ENCODE results near the gene CNKSR3.

Gene CNKSR3

GRCh38 chr6:154500769-154501577 is 9.5 kb downstream of the CNKSR3 start:
- no peak overlapping the region for H3K4me3 ChIP-seq (ENCODE audit: low read length)
- no peaks in the 10 kb centered on the region for H3K4me1 ChIP-seq (ENCODE audit: control insufficient read depth, insufficient read depth, low read length)
- no peak overlapping the region for H3K9ac ChIP-seq (ENCODE audit: low read length)
- H3K36me3 ChIP-seq (ENCODE audit: control insufficient read depth, insufficient read depth, low read length, severe bottlenecking), result no peaks in the 10 kb centered on the region
- H3K27me3 ChIP-seq (replicated peaks; ENCODE audit: control insufficient read depth, insufficient read depth, low read length), result no peaks in the 10 kb centered on the region
- no peak for DNase-seq (ENCODE audit: low read depth)
- no peaks in the 10 kb centered on the region for H3K9me3 ChIP-seq (ENCODE audit: control insufficient read depth, low read length)

GRCh38 chr6:154499855-154500589 is 10.5 kb downstream of the CNKSR3 start:
- DNase-seq (ENCODE audit: low read depth), result no peak
- Histone ChIP-seq H3K9me3 (ENCODE audit: control insufficient read depth, low read length) (no peaks in the 10 kb centered on the region), H3K27me3 (replicated peaks; ENCODE audit: control insufficient read depth, insufficient read depth, low read length) (no peaks in the 10 kb centered on the region), H3K9ac (ENCODE audit: low read length) (no peak overlapping the region), H3K36me3 (ENCODE audit: control insufficient read depth, insufficient read depth, low read length, severe bottlenecking) (no peaks in the 10 kb centered on the region), H3K4me3 (ENCODE audit: low read length) (no peak overlapping the region), H3K4me1 (ENCODE audit: control insufficient read depth, insufficient read depth, low read length) (no peaks in the 10 kb centered on the region)

GRCh38 chr6:154498340-154498934 is 12.0 kb downstream of the CNKSR3 start:
- no peaks in the 10 kb centered on the region for H3K27me3 ChIP-seq (replicated peaks; ENCODE audit: control insufficient read depth, insufficient read depth, low read length)
- no peaks in the 10 kb centered on the region for H3K4me1 ChIP-seq (ENCODE audit: control insufficient read depth, insufficient read depth, low read length)
- no peaks in the 10 kb centered on the region for H3K9me3 ChIP-seq (ENCODE audit: control insufficient read depth, low read length)
- H3K4me3 ChIP-seq (ENCODE audit: low read length), result no peak overlapping the region
- no peaks in the 10 kb centered on the region for H3K36me3 ChIP-seq (ENCODE audit: control insufficient read depth, insufficient read depth, low read length, severe bottlenecking)
- no peak overlapping the region for H3K9ac ChIP-seq (ENCODE audit: low read length)
- DNase-seq (ENCODE audit: low read depth), result no peak

GRCh38 chr6:154496793-154497517 is 13.5 kb downstream of the CNKSR3 start:
- peaks cover 3% of the 10 kb centered on the region for H3K4me1 ChIP-seq (ENCODE audit: control insufficient read depth, insufficient read depth, low read length)
- no peaks in the 10 kb centered on the region for H3K27me3 ChIP-seq (replicated peaks; ENCODE audit: control insufficient read depth, insufficient read depth, low read length)
- H3K9me3 ChIP-seq (ENCODE audit: control insufficient read depth, low read length), result no peaks in the 10 kb centered on the region
- no peaks in the 10 kb centered on the region for H3K36me3 ChIP-seq (ENCODE audit: control insufficient read depth, insufficient read depth, low read length, severe bottlenecking)
- DNase-seq (ENCODE audit: low read depth), result no peak
- no peak overlapping the region for H3K4me3 ChIP-seq (ENCODE audit: low read length)
- H3K9ac ChIP-seq (ENCODE audit: low read length), result no peak overlapping the region

- no peaks in the 10 kb centered on the region for H3K36me3 ChIP-seq (ENCODE audit: control insufficient read depth, insufficient read depth, low read length, severe bottlenecking)
- H3K27me3 ChIP-seq (replicated peaks; ENCODE audit: control insufficient read depth, insufficient read depth, low read length), result no peaks in the 10 kb centered on the region
- H3K9ac ChIP-seq (ENCODE audit: low read length), result no peak overlapping the region
- H3K4me1 ChIP-seq (ENCODE audit: control insufficient read depth, insufficient read depth, low read length), result peaks cover 10% of the 10 kb centered on the region
- H3K4me3 ChIP-seq (ENCODE audit: low read length), result no peak overlapping the region
- no peaks in the 10 kb centered on the region for H3K9me3 ChIP-seq (ENCODE audit: control insufficient read depth, low read length)
- no peak for DNase-seq (ENCODE audit: low read depth)
Measured at GRCh38 chr6:154496186-154496585, 14.3 kb downstream of the CNKSR3 start.

GRCh38 chr6:154494592-154495311 is 15.7 kb downstream of the CNKSR3 start:
- Histone ChIP-seq H3K4me1 (ENCODE audit: control insufficient read depth, insufficient read depth, low read length) (peaks cover 13% of the 10 kb centered on the region), H3K36me3 (ENCODE audit: control insufficient read depth, insufficient read depth, low read length, severe bottlenecking) (no peaks in the 10 kb centered on the region), H3K9me3 (ENCODE audit: control insufficient read depth, low read length) (no peaks in the 10 kb centered on the region), H3K4me3 (ENCODE audit: low read length) (no peak overlapping the region), H3K27me3 (replicated peaks; ENCODE audit: control insufficient read depth, insufficient read depth, low read length) (no peaks in the 10 kb centered on the region), H3K9ac (ENCODE audit: low read length) (no peak overlapping the region)
- DNase-seq (ENCODE audit: low read depth), result no peak

- peak; percentile 39 for DNase-seq (ENCODE audit: low read depth)
- Histone ChIP-seq H3K4me3 (ENCODE audit: low read length) (no peak overlapping the region), H3K9ac (ENCODE audit: low read length) (no peak overlapping the region), H3K4me1 (ENCODE audit: control insufficient read depth, insufficient read depth, low read length) (peaks cover 35% of the 10 kb centered on the region), H3K36me3 (ENCODE audit: control insufficient read depth, insufficient read depth, low read length, severe bottlenecking) (no peaks in the 10 kb centered on the region), H3K27me3 (replicated peaks; ENCODE audit: control insufficient read depth, insufficient read depth, low read length) (no peaks in the 10 kb centered on the region), H3K9me3 (ENCODE audit: control insufficient read depth, low read length) (no peaks in the 10 kb centered on the region)
Measured at GRCh38 chr6:154491567-154492470, 18.7 kb downstream of the CNKSR3 start.

- DNase-seq (ENCODE audit: low read depth), result no peak
- Histone ChIP-seq H3K36me3 (ENCODE audit: control insufficient read depth, insufficient read depth, low read length, severe bottlenecking) (no peaks in the 10 kb centered on the region), H3K27me3 (replicated peaks; ENCODE audit: control insufficient read depth, insufficient read depth, low read length) (no peaks in the 10 kb centered on the region), H3K9me3 (ENCODE audit: control insufficient read depth, low read length) (no peaks in the 10 kb centered on the region), H3K4me3 (ENCODE audit: low read length) (no peak overlapping the region), H3K4me1 (ENCODE audit: control insufficient read depth, insufficient read depth, low read length) (peaks cover 36% of the 10 kb centered on the region), H3K9ac (ENCODE audit: low read length) (no peak overlapping the region)
Measured at GRCh38 chr6:154489822-154490221, 20.7 kb downstream of the CNKSR3 start.

- peak; percentile 70 for DNase-seq (ENCODE audit: low read depth)
- Histone ChIP-seq H3K4me1 (ENCODE audit: control insufficient read depth, insufficient read depth, low read length) (peaks cover 39% of the 10 kb centered on the region), H3K9me3 (ENCODE audit: control insufficient read depth, low read length) (no peaks in the 10 kb centered on the region), H3K36me3 (ENCODE audit: control insufficient read depth, insufficient read depth, low read length, severe bottlenecking) (no peaks in the 10 kb centered on the region), H3K27me3 (replicated peaks; ENCODE audit: control insufficient read depth, insufficient read depth, low read length) (no peaks in the 10 kb centered on the region), H3K9ac (ENCODE audit: low read length) (peak overlapping the region; percentile 44), H3K4me3 (ENCODE audit: low read length) (peak overlapping the region; percentile 21)
Measured at GRCh38 chr6:154488802-154489437, 21.6 kb downstream of the CNKSR3 start.

- H3K4me3 ChIP-seq (ENCODE audit: low read length), result peak overlapping the region; percentile 21
- H3K9ac ChIP-seq (ENCODE audit: low read length), result peak overlapping the region; percentile 44
- peaks cover 41% of the 10 kb centered on the region for H3K4me1 ChIP-seq (ENCODE audit: control insufficient read depth, insufficient read depth, low read length)
- H3K36me3 ChIP-seq (ENCODE audit: control insufficient read depth, insufficient read depth, low read length, severe bottlenecking), result no peaks in the 10 kb centered on the region
- no peaks in the 10 kb centered on the region for H3K9me3 ChIP-seq (ENCODE audit: control insufficient read depth, low read length)
- no peaks in the 10 kb centered on the region for H3K27me3 ChIP-seq (replicated peaks; ENCODE audit: control insufficient read depth, insufficient read depth, low read length)
- peak; percentile 65 for DNase-seq (ENCODE audit: low read depth)
Measured at GRCh38 chr6:154488248-154488593, 22.3 kb downstream of the CNKSR3 start.
